CD14-positive monocyte (primary cell): ENCODE measurements around the gene TBCD. TPM values are rescaled to one million over a fixed set of nuclear protein-coding genes. Genes with fewer than 3 reads are reported as not detected.

Experiments
- DNase-seq, 3 donors: peaks; one replicate each; pipeline ENCODE4 v3.0.0-alpha.2; 2011 to 2022
- H2AFZ ChIP-seq: 2 replicates; pipeline ENCODE4 v1.6.0; 2012; ENCODE audit warnings: mild to moderate bottlenecking, low read depth, low read length, inconsistent platforms; ENCODE audit not compliant: insufficient read depth, poor library complexity, severe bottlenecking
- H3K27ac ChIP-seq, 2 donors: 1 replicate in 1 of 2; 2 replicates in 1 of 2; pipeline ENCODE4 v1.5.1; 2012 to 2013; ENCODE audit warnings: low read length in 2 of 2, control low read depth in 1 of 2, inconsistent platforms in 1 of 2, low read depth in 1 of 2, mild to moderate bottlenecking in 1 of 2
- H3K27me3 ChIP-seq, 2 donors: one replicate each; pipeline versions ENCODE4 v1.6.0 to v1.6.1; 2011 to 2013; ENCODE audit warnings: low read length in 2 of 2; ENCODE audit not compliant: control insufficient read depth in 2 of 2, insufficient read depth in 2 of 2
- H3K36me3 ChIP-seq, 2 donors: replicated peaks in 1 of 2; 1 replicate in 1 of 2; 2 replicates in 1 of 2; pipeline versions ENCODE4 v1.5.1 to v1.6.1; 2012 to 2013; ENCODE audit warnings: low read length in 2 of 2, control low read depth in 1 of 2, inconsistent platforms in 1 of 2, mild to moderate bottlenecking in 1 of 2; ENCODE audit not compliant: insufficient read depth in 2 of 2, control insufficient read depth in 1 of 2
- H3K4me1 ChIP-seq, 2 donors: 1 replicate in 1 of 2; 2 replicates in 1 of 2; pipeline versions ENCODE4 v1.5.1 to v1.6.1; 2012 to 2013; ENCODE audit warnings: low read length in 2 of 2, control low read depth in 1 of 2, inconsistent platforms in 1 of 2, mild to moderate bottlenecking in 1 of 2, moderate library complexity in 1 of 2; ENCODE audit not compliant: insufficient read depth in 2 of 2, control insufficient read depth in 1 of 2
- H3K4me2 ChIP-seq: replicated peaks from 2 replicates; pipeline ENCODE3; 2012; ENCODE audit warnings: low read length, moderate library complexity, mild to moderate bottlenecking; ENCODE audit not compliant: poor library complexity, severe bottlenecking; ENCODE audit errors: extremely low read depth
- H3K4me3 ChIP-seq, 3 experiments: fragments of 200-600 bp in 1 of 3; sonication (generic) in 1 of 3; replicated peaks in 1 of 3; 1 replicate in 2 of 3; 2 replicates in 1 of 3; pipeline ENCODE4 v1.5.1; 2011 to 2013; ENCODE audit warnings: low read length in 3 of 3, mild to moderate bottlenecking in 3 of 3, control low read depth in 2 of 3, low read depth in 2 of 3, inconsistent platforms in 1 of 3, moderate library complexity in 1 of 3
- H3K79me2 ChIP-seq: 2 replicates; pipeline ENCODE4 v1.6.0; 2012; ENCODE audit warnings: mild to moderate bottlenecking, control low read depth, inconsistent platforms, low read length, moderate library complexity; ENCODE audit not compliant: insufficient read depth
- H3K9ac ChIP-seq: 2 replicates; pipeline ENCODE4 v1.6.0; 2017; ENCODE audit warnings: low read length, mild to moderate bottlenecking; ENCODE audit not compliant: insufficient read depth, poor library complexity, severe bottlenecking
- H3K9me3 ChIP-seq, 2 donors: replicated peaks in 1 of 2; 1 replicate in 1 of 2; 2 replicates in 1 of 2; pipeline versions ENCODE4 v1.5.1 to v1.6.1; 2012 to 2013; ENCODE audit warnings: low read length in 2 of 2, control low read depth in 1 of 2; ENCODE audit not compliant: control insufficient read depth in 1 of 2, insufficient read depth in 1 of 2
- H4K20me1 ChIP-seq: 2 replicates; pipeline ENCODE4 v1.6.0; 2012; ENCODE audit warnings: mild to moderate bottlenecking, low read length, control low read depth, moderate library complexity; ENCODE audit not compliant: insufficient read depth
- H3K27ac Mint-ChIP-seq, 7 donors: one replicate each; pipeline ENCODE4 v1.8.0; 2020; ENCODE audit warnings: mild to moderate bottlenecking in 7 of 7, mixed read lengths in 7 of 7, moderate library complexity in 6 of 7, inconsistent platforms in 2 of 7
- H3K27me3 Mint-ChIP-seq, 3 donors: one replicate each; pipeline ENCODE4 v1.8.0; 2021 to 2022; ENCODE audit warnings: low read depth in 3 of 3, mild to moderate bottlenecking in 3 of 3, mixed read lengths in 3 of 3, moderate library complexity in 3 of 3, inconsistent platforms in 1 of 3
- H3K36me3 Mint-ChIP-seq, 2 donors: one replicate each; pipeline ENCODE4 v1.8.0; 2020; ENCODE audit warnings: mixed read lengths in 2 of 2, inconsistent platforms in 1 of 2, mild to moderate bottlenecking in 1 of 2
- H3K4me1 Mint-ChIP-seq: one replicate; pipeline ENCODE4 v1.8.0; 2020; ENCODE audit warnings: mild to moderate bottlenecking, mixed read lengths
- H3K4me3 Mint-ChIP-seq, 2 donors: one replicate each; pipeline ENCODE4 v1.8.0; 2020; ENCODE audit warnings: mild to moderate bottlenecking in 2 of 2, mixed read lengths in 2 of 2, moderate library complexity in 1 of 2
- H3K9me3 Mint-ChIP-seq, 7 donors: one replicate each; pipeline ENCODE4 v1.8.0; 2020 to 2022; ENCODE audit warnings: mixed read lengths in 7 of 7, mild to moderate bottlenecking in 6 of 7, moderate library complexity in 6 of 7, inconsistent platforms in 2 of 7
- CTCF ChIP-seq: fragments of 200-600 bp; IDR thresholded peaks from one replicate; pipeline ENCODE4 v1.8.0; 2022; ENCODE audit warnings: antibody characterized with exemption, mild to moderate bottlenecking
- WGBS: methylation state at CpG from one replicate; pipeline ENCODE4 v1.1.5; 2013; ENCODE audit warnings: missing lambda C conversion rate; ENCODE audit not compliant: insufficient coverage; 5-methylcytosine and 5-hydroxymethylcytosine counted together
- intact Hi-C, 2 donors: fragments of 100-400 bp; cut with micrococcal nuclease; formaldehyde crosslinking; loops; one replicate each; pipeline versions ENCODE4 v1.15.0 to v1.15.1; 2023
- polyA plus RNA-seq, 3 donors: library from polyadenylated mRNA; depleted of rRNA in 1 of 3; unstranded in 2 of 3; stranded (reverse) in 1 of 3; fragments of 300-500 nt in 2 of 3; fragments of >200 nt in 1 of 3; fragmentation: Illumina TruSeq in 2 of 3; gene quantifications; 1 replicate in 2 of 3; 2 replicates in 1 of 3; pipeline ENCODE4 v1.2.3, GENCODE V29; 2012 to 2021

TBCD gene
- polyA plus RNA-seq, 3 donors = 54.7 to 74.0 (median 66.6) TPM

- H3K4me1 ChIP-seq = no peaks in the 10 kb centered on the region
- H3K27ac ChIP-seq = no peak overlapping the region
- no peaks in the 10 kb centered on the region for H4K20me1 ChIP-seq
- TF ChIP-seq CTCF = no peak
- H3K9me3 ChIP-seq = peaks cover 0 to 4% of the 10 kb centered on the region in 2 donors
- intact Hi-C loops = loop anchor here in 1 of 2 donors (10.0 kb wide), 1 partner anchor 138 kb away; no protein-coding TSS in a partner anchor
- peaks cover 6 to 12% of the 10 kb centered on the region in 2 donors for H3K36me3 ChIP-seq
- H3K79me2 ChIP-seq = no peaks in the 10 kb centered on the region
- Mint-ChIP-seq H3K9me3 (peaks cover 3 to 8% (median 5%) of the 10 kb centered on the region in 7 donors), H3K4me3 (no peak overlapping the region), H3K4me1 (no peaks in the 10 kb centered on the region), H3K27me3 (peaks cover 0 to 2% (median 0%) of the 10 kb centered on the region in 3 donors), H3K36me3 (peaks cover 35 to 39% of the 10 kb centered on the region in 2 donors), H3K27ac (no peak overlapping the region)
- H2AFZ ChIP-seq = no peak overlapping the region
- no peak overlapping the region for H3K4me3 ChIP-seq
- H3K9ac ChIP-seq = no peak overlapping the region
- no peak overlapping the region for H3K4me2 ChIP-seq
- WGBS = 96% methylated on average over 6 of the region's 9 CpGs
- no peak for DNase-seq
- H3K27me3 ChIP-seq = no peaks in the 10 kb centered on the region
Observed at GRCh38 chr17:82797061-82797460, 45.2 kb downstream of the TBCD start.

GRCh38 chr17:82798752-82799151 is 46.9 kb downstream of the TBCD start:
- Histone ChIP-seq H4K20me1 (no peaks in the 10 kb centered on the region), H3K27ac (no peak overlapping the region), H3K9ac (no peak overlapping the region), H3K4me2 (no peak overlapping the region), H3K27me3 (no peaks in the 10 kb centered on the region), H3K4me3 (no peak overlapping the region), H3K79me2 (no peaks in the 10 kb centered on the region), H3K9me3 (peaks cover 0 to 4% of the 10 kb centered on the region in 2 donors), H2AFZ (no peak overlapping the region), H3K36me3 (peaks cover 6 to 12% of the 10 kb centered on the region in 2 donors), H3K4me1 (no peaks in the 10 kb centered on the region)
- Mint-ChIP-seq H3K4me1 (no peaks in the 10 kb centered on the region), H3K27ac (peak overlapping the region in 2 of 7 donors; percentile 26 to 79), H3K36me3 (peaks cover 35 to 38% of the 10 kb centered on the region in 2 donors), H3K4me3 (no peak overlapping the region), H3K27me3 (peaks cover 0 to 2% (median 0%) of the 10 kb centered on the region in 3 donors), H3K9me3 (peaks cover 3 to 8% (median 5%) of the 10 kb centered on the region in 7 donors)
- TF ChIP-seq CTCF = no peak
- intact Hi-C loops = loop anchor here in 1 of 2 donors (10.0 kb wide), 1 partner anchor 136 kb away; no protein-coding TSS in a partner anchor
- no peak for DNase-seq
- 100% methylated on average over 5 of the region's 7 CpGs for WGBS
